OCI-LY7 (cell line): Measurements from ENCODE around the gene DTWD2. TPM values are rescaled to one million over a fixed set of nuclear protein-coding genes. Genes with fewer than 3 reads are reported as not detected.

Experiments used
- BruUV-seq: library from RNA; stranded (reverse); fragments of 400-500 nt; replicated peaks from 2 replicates; lab custom pipeline; 2021; lab: Mats Ljungman, UMichigan
- CTCF ChIA-PET: fragments of 300-600 bp; sonication (Branson Sonifier 250); formaldehyde crosslinking; loops from one replicate; lab custom pipeline; 2022; ENCODE audit warnings: antibody characterized with exemption; ENCODE audit not compliant: unreplicated experiment; lab: Charles Lee
- POLR2A ChIA-PET: fragments of 300-600 bp; sonication (Branson Sonifier 250); formaldehyde crosslinking; loops from one replicate; lab custom pipeline; 2022; ENCODE audit warnings: antibody characterized with exemption; lab: Charles Lee
- DNase-seq: peaks from one replicate; pipeline ENCODE4 v3.0.0-alpha.2; 2015; ENCODE audit warnings: low spot score
- H2AFZ ChIP-seq: fragments of 200-600 bp; sonication (generic), shearing (Covaris generic); 2 replicates; pipeline ENCODE4 v1.6.1; 2014; ENCODE audit warnings: mild to moderate bottlenecking, antibody characterized with exemption, low read length, moderate library complexity
- H3K27ac ChIP-seq: fragments of 200-600 bp; sonication (generic); 2 replicates; pipeline ENCODE4 v1.5.1; 2014; ENCODE audit warnings: mixed run types, low read depth, mild to moderate bottlenecking, moderate library complexity, low read length, inconsistent platforms; ENCODE audit not compliant: poor library complexity, severe bottlenecking
- H3K36me3 ChIP-seq: fragments of 200-600 bp; sonication (generic); 2 replicates; pipeline ENCODE4 v1.6.1; 2014; ENCODE audit warnings: mild to moderate bottlenecking, antibody characterized with exemption, low read length, moderate library complexity, mixed read lengths; ENCODE audit not compliant: insufficient read depth
- H3K4me1 ChIP-seq: fragments of 200-600 bp; sonication (generic); 2 replicates; pipeline ENCODE4 v1.5.1; 2014; ENCODE audit warnings: mild to moderate bottlenecking, low read length; ENCODE audit not compliant: insufficient read depth, poor library complexity, severe bottlenecking
- H3K4me2 ChIP-seq: fragments of 200-600 bp; sonication (generic); 2 replicates; pipeline ENCODE4 v1.6.1; 2014; ENCODE audit warnings: mild to moderate bottlenecking, low read length
- H3K4me3 ChIP-seq: fragments of 200-600 bp; sonication (generic); 2 replicates; pipeline ENCODE4 v1.5.1; 2014; ENCODE audit warnings: mild to moderate bottlenecking, low read depth, low read length; ENCODE audit not compliant: poor library complexity, severe bottlenecking
- H3K79me2 ChIP-seq: fragments of 200-600 bp; sonication (generic); 2 replicates; pipeline ENCODE4 v1.6.1; 2016; ENCODE audit warnings: low read depth, mild to moderate bottlenecking, low read length, moderate library complexity, mixed read lengths; ENCODE audit not compliant: insufficient read depth
- H3K9me2 ChIP-seq: fragments of 200-600 bp; sonication (generic); 2 replicates; pipeline ENCODE4 v1.6.1; 2016; ENCODE audit warnings: mild to moderate bottlenecking, low read length, mixed read lengths; ENCODE audit not compliant: insufficient read depth
- H3K9me3 ChIP-seq: fragments of 200-600 bp; sonication (generic); 2 replicates; pipeline ENCODE4 v1.6.1; 2014; ENCODE audit warnings: mild to moderate bottlenecking, mixed run types, low read length, mixed read lengths
- H4K20me1 ChIP-seq: fragments of 200-600 bp; sonication (generic); 2 replicates; pipeline ENCODE4 v1.6.1; 2014; ENCODE audit warnings: mild to moderate bottlenecking, antibody characterized with exemption, low read length, moderate library complexity, mixed read lengths; ENCODE audit not compliant: insufficient read depth
- EZH2phosphoT487 ChIP-seq: fragments of 200-600 bp; sonication (generic); IDR thresholded peaks from 2 replicates; pipeline ENCODE4 v1.6.1; 2018; ENCODE audit warnings: low read depth, borderline replicate concordance, mild to moderate bottlenecking, mixed run types, antibody characterized with exemption, low read length, moderate library complexity, mixed read lengths
- intact Hi-C: fragments of 100-400 bp; cut with micrococcal nuclease; formaldehyde crosslinking; loops from one replicate; pipeline ENCODE4 v1.10.0; 2022; ENCODE audit not compliant: unreplicated experiment
- total RNA-seq, 2 experiments: library from RNA; depleted of rRNA in 1 of 2; stranded (reverse); fragments of >200 nt in 1 of 2; shearing (Covaris generic) in 1 of 2; gene quantifications; 2 replicates each; pipeline ENCODE4 v1.2.3, GENCODE V29; 2014 to 2022
- TF ChIP-seq, protein P1 (sequence below): fragments of 200-600 bp; sonication (generic); conservative IDR thresholded peaks from 2 replicates; pipeline ENCODE4 v1.5.1; 2014; ENCODE audit warnings: mild to moderate bottlenecking, antibody characterized with exemption, low read length, moderate library complexity, mixed read lengths

DTWD2 gene
- total RNA-seq, 2 experiments from 2014 or later: 4.2 to 6.4 TPM

DNA sequence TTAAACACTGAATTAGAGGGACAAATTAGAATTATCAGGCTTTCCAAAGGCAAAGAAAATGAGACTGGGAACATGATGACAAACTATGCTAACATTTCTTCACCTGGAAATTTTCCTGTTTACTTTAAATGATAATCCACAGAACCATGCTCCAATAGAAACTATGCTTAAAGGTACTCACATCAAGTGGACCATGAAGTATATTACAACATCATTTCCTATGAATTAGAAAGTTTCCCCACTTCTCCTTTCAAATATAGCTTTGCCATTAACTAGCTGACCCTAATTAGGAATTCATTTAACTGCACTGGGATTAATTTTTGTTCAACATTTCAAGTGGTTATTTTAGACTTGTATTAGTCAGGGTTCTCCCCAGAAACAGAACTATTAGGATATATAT, 81.4 kb downstream of the DTWD2 start:
- no peaks in the 10 kb centered on the region for H3K79me2 ChIP-seq
- TF ChIP-seq, protein P1, sequence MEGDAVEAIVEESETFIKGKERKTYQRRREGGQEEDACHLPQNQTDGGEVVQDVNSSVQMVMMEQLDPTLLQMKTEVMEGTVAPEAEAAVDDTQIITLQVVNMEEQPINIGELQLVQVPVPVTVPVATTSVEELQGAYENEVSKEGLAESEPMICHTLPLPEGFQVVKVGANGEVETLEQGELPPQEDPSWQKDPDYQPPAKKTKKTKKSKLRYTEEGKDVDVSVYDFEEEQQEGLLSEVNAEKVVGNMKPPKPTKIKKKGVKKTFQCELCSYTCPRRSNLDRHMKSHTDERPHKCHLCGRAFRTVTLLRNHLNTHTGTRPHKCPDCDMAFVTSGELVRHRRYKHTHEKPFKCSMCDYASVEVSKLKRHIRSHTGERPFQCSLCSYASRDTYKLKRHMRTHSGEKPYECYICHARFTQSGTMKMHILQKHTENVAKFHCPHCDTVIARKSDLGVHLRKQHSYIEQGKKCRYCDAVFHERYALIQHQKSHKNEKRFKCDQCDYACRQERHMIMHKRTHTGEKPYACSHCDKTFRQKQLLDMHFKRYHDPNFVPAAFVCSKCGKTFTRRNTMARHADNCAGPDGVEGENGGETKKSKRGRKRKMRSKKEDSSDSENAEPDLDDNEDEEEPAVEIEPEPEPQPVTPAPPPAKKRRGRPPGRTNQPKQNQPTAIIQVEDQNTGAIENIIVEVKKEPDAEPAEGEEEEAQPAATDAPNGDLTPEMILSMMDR: no peak
- no peak for TF ChIP-seq EZH2phosphoT487
- H4K20me1 ChIP-seq: no peaks in the 10 kb centered on the region
- H2AFZ ChIP-seq: no peak overlapping the region
- H3K36me3 ChIP-seq: no peaks in the 10 kb centered on the region
- intact Hi-C loops: no loop called here
- no peaks in the 10 kb centered on the region for H3K4me1 ChIP-seq
- H3K9me2 ChIP-seq: no peaks in the 10 kb centered on the region
- BruUV-seq: no TSS peak
- no peak overlapping the region for H3K4me3 ChIP-seq
- no peaks in the 10 kb centered on the region for H3K9me3 ChIP-seq
- ChIA-PET POLR2A (interaction anchor here (0.7 kb wide), 1 partner anchor 541 kb away, joined by 3 read pairs; no protein-coding TSS in a partner anchor), CTCF (no interaction called here)
- H3K27ac ChIP-seq: no peak overlapping the region
- no peak for DNase-seq
- no peak overlapping the region for H3K4me2 ChIP-seq

- BruUV-seq: no TSS peak
- no peaks in the 10 kb centered on the region for H3K9me2 ChIP-seq
- no peaks in the 10 kb centered on the region for H3K9me3 ChIP-seq
- no peak for DNase-seq
- no peak overlapping the region for H3K27ac ChIP-seq
- H4K20me1 ChIP-seq: no peaks in the 10 kb centered on the region
- TF ChIP-seq, protein P1: no peak
- no peak for TF ChIP-seq EZH2phosphoT487
- intact Hi-C loops: no loop called here
- H3K4me1 ChIP-seq: no peaks in the 10 kb centered on the region
- no peak overlapping the region for H3K4me2 ChIP-seq
- no peaks in the 10 kb centered on the region for H3K36me3 ChIP-seq
- no peaks in the 10 kb centered on the region for H3K79me2 ChIP-seq
- no peak overlapping the region for H3K4me3 ChIP-seq
- H2AFZ ChIP-seq: no peak overlapping the region
- ChIA-PET CTCF (no interaction called here), POLR2A (interaction anchor here (1.0 kb wide), 1 partner anchor 14 kb away, joined by 3 read pairs; no protein-coding TSS in a partner anchor)
These were observed 83.2 kb downstream of the DTWD2 start for GRCh38 chr5:118905196-118905595.

GRCh38 chr5:118902656-118903438, 85.5 kb downstream of the DTWD2 start:
- H2AFZ ChIP-seq: no peak overlapping the region
- POLR2A ChIA-PET: interaction anchor here (0.6 to 1.1 kb wide), 5 partner anchors 8 to 409 kb away, joined by 3 to 4 read pairs (median 3); no protein-coding TSS in a partner anchor
- no peaks in the 10 kb centered on the region for H4K20me1 ChIP-seq
- BruUV-seq: no TSS peak
- H3K27ac ChIP-seq: no peak overlapping the region
- H3K79me2 ChIP-seq: no peaks in the 10 kb centered on the region
- no peak for TF ChIP-seq EZH2phosphoT487
- TF ChIP-seq, protein P1: no peak
- H3K9me2 ChIP-seq: no peaks in the 10 kb centered on the region
- no peak overlapping the region for H3K4me2 ChIP-seq
- no peaks in the 10 kb centered on the region for H3K4me1 ChIP-seq
- CTCF ChIA-PET: interaction anchor here (0.5 kb wide), 1 partner anchor 171 kb away, joined by 3 read pairs; no protein-coding TSS in a partner anchor
- H3K4me3 ChIP-seq: no peak overlapping the region
- no peaks in the 10 kb centered on the region for H3K36me3 ChIP-seq
- no peaks in the 10 kb centered on the region for H3K9me3 ChIP-seq
- intact Hi-C loops: no loop called here
- no peak for DNase-seq
